Nephron (organoid): ENCODE data around the gene THYN1.

Experiments used
- H3K27ac Mint-ChIP-seq, 3 experiments: 2 replicates each; pipeline ENCODE4 v1.8.0; 2020; ENCODE audit warnings: mixed read lengths in 3 of 3, mild to moderate bottlenecking in 2 of 3, moderate library complexity in 1 of 3
- H3K27me3 Mint-ChIP-seq: 2 replicates; pipeline ENCODE4 v1.8.0; 2021; ENCODE audit warnings: low read depth, mild to moderate bottlenecking, moderate library complexity, mixed read lengths
- H3K36me3 Mint-ChIP-seq: 2 replicates; pipeline ENCODE4 v1.8.0; 2020; ENCODE audit warnings: low read depth, mixed read lengths
- H3K4me1 Mint-ChIP-seq: 2 replicates; pipeline ENCODE4 v1.8.0; 2020; ENCODE audit warnings: mixed read lengths
- H3K4me3 Mint-ChIP-seq, 3 experiments: 2 replicates each; pipeline ENCODE4 v1.8.0; 2020; ENCODE audit warnings: mild to moderate bottlenecking in 3 of 3, mixed read lengths in 3 of 3, moderate library complexity in 2 of 3
- H3K9me3 Mint-ChIP-seq: 2 replicates; pipeline ENCODE4 v1.8.0; 2020; ENCODE audit warnings: mixed read lengths
- CTCF ChIP-seq, 3 experiments: fragments of 200-600 bp; sonication (generic); IDR thresholded peaks; one replicate each; pipeline ENCODE4 v1.5.0; 2021; ENCODE audit warnings: antibody characterized with exemption in 3 of 3; ENCODE audit not compliant: unreplicated experiment in 3 of 3

Gene THYN1

GRCh38 chr11:134253188-134253993 lies at the start of gene THYN1, which contains the start of gene ACAD8:
THYN1 (minus strand) TSS chr11:134253352; CDS start chr11:134252882, 470 bp downstream.
ACAD8 (plus strand) TSS chr11:134253568; CDS start chr11:134253601, 33 bp downstream.
- Mint-ChIP-seq H3K9me3 (no peaks in the 10 kb centered on the region), H3K4me1 (peaks cover 21% of the 10 kb centered on the region), H3K4me3 (peak within 1 kb of the TSS; percentile 91 to 94 (median 93)), H3K27ac (peak within 1 kb of the TSS; percentile 42 to 71 (median 54)), H3K27me3 (no peaks in the 10 kb centered on the region), H3K36me3 (peaks cover 11% of the 10 kb centered on the region)
- no peak for TF ChIP-seq CTCF (IDR thresholded peaks at IDR 0.05; ENCODE audit: unreplicated experiment in 3 of 3)

GRCh38 chr11:134294664-134295063 lies 41.5 kb upstream of the THYN1 start:
- Mint-ChIP-seq H3K4me3 (no peak overlapping the region), H3K4me1 (no peaks in the 10 kb centered on the region), H3K9me3 (peaks cover 6% of the 10 kb centered on the region), H3K36me3 (no peaks in the 10 kb centered on the region), H3K27ac (no peak overlapping the region), H3K27me3 (peaks cover 14% of the 10 kb centered on the region)
- no peak for TF ChIP-seq CTCF (IDR thresholded peaks at IDR 0.05; ENCODE audit: unreplicated experiment in 3 of 3)

GRCh38 chr11:134293119-134294113 lies 40.3 kb upstream of the THYN1 start:
- no peak for TF ChIP-seq CTCF (IDR thresholded peaks at IDR 0.05; ENCODE audit: unreplicated experiment in 3 of 3)
- Mint-ChIP-seq H3K4me3 (no peak overlapping the region), H3K27me3 (peaks cover 18% of the 10 kb centered on the region), H3K4me1 (peaks cover 5% of the 10 kb centered on the region), H3K27ac (no peak overlapping the region), H3K9me3 (no peaks in the 10 kb centered on the region), H3K36me3 (no peaks in the 10 kb centered on the region)

GRCh38 chr11:134292661-134293060 lies 39.5 kb upstream of the THYN1 start:
- no peaks in the 10 kb centered on the region for H3K36me3 Mint-ChIP-seq
- H3K27ac Mint-ChIP-seq: no peak overlapping the region
- H3K4me3 Mint-ChIP-seq: no peak overlapping the region
- peaks cover 10% of the 10 kb centered on the region for H3K4me1 Mint-ChIP-seq
- H3K9me3 Mint-ChIP-seq: no peaks in the 10 kb centered on the region
- no peak for TF ChIP-seq CTCF (IDR thresholded peaks at IDR 0.05; ENCODE audit: unreplicated experiment in 3 of 3)
- peaks cover 18% of the 10 kb centered on the region for H3K27me3 Mint-ChIP-seq

- H3K9me3 Mint-ChIP-seq: no peaks in the 10 kb centered on the region
- peak overlapping the region in 1 of 3 experiments; percentile 29 for H3K27ac Mint-ChIP-seq
- peaks cover 10% of the 10 kb centered on the region for H3K4me1 Mint-ChIP-seq
- no peak overlapping the region for H3K4me3 Mint-ChIP-seq
- TF ChIP-seq CTCF (IDR thresholded peaks at IDR 0.05; ENCODE audit: unreplicated experiment in 3 of 3): no peak
- peaks cover 18% of the 10 kb centered on the region for H3K27me3 Mint-ChIP-seq
- H3K36me3 Mint-ChIP-seq: no peaks in the 10 kb centered on the region
Measured at GRCh38 chr11:134291196-134291595, 38.0 kb upstream of the THYN1 start.
